Testis (tissue), 2 donors: Measurements from ENCODE around the gene BICC1.

Experiments used
- POLR2A ChIP-seq: fragments of 450-650 bp; IDR thresholded peaks from one replicate; pipeline ENCODE4 v1.6.1; 2017; ENCODE audit warnings: antibody characterized with exemption, mild to moderate bottlenecking, moderate library complexity
- TF ChIP-seq, protein P1 (sequence below), 3 experiments: fragments of 450-650 bp in 2 of 3; fragments of 200-600 bp in 1 of 3; sonication (generic) in 1 of 3; IDR thresholded peaks; one replicate each; pipeline ENCODE4 v1.5.1; 2016 to 2019; ENCODE audit warnings: antibody characterized with exemption in 3 of 3, mild to moderate bottlenecking in 2 of 3, moderate library complexity in 1 of 3

DNA sequence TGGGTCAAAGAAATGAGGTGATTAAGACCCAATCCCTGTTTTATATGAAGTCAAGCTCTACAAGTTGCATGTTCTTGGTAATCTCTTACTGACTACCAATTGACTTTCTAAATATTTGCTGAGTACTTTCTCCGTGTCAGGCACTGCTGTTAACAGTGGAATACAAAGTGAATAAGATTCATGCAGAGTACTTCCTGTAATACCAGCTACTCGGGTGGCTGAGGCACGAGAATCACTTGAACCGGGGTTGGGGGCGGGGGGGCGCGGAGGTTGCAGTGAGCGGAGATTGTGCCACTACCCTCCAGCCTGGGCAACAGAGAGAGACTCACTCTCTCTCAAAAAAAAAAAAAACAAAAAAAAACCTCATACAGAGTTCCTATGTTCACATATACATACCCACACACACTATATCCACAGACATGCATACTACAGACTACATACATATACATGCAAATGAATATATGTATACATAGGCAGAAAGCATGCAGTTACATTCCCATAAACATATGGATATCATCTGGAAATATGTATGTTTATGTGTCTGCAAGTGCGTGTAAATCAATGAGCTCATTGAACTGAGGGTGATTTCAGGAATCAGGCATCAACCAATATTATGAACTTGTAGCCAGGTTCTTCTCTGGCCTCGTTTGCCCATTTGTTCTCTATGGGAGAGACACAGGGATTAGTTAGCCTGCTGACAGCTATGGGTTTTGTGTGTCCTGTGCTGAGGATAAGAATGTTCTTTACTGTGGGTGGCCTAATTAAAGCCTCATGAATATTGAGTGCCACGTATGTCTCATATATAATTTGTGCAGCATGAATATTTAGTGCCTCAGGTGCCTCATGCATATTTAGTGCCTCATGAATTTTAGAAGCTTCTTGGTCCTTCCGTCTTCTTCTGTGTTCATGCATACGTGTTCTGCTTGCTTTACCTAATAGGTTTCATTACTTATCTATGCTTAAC is 73.9 kb downstream of the BICC1 start:
- TF ChIP-seq, protein P1, sequence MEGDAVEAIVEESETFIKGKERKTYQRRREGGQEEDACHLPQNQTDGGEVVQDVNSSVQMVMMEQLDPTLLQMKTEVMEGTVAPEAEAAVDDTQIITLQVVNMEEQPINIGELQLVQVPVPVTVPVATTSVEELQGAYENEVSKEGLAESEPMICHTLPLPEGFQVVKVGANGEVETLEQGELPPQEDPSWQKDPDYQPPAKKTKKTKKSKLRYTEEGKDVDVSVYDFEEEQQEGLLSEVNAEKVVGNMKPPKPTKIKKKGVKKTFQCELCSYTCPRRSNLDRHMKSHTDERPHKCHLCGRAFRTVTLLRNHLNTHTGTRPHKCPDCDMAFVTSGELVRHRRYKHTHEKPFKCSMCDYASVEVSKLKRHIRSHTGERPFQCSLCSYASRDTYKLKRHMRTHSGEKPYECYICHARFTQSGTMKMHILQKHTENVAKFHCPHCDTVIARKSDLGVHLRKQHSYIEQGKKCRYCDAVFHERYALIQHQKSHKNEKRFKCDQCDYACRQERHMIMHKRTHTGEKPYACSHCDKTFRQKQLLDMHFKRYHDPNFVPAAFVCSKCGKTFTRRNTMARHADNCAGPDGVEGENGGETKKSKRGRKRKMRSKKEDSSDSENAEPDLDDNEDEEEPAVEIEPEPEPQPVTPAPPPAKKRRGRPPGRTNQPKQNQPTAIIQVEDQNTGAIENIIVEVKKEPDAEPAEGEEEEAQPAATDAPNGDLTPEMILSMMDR (IDR thresholded peaks at IDR 0.05): no peak
- TF ChIP-seq POLR2A: no peak
